ENCODE results near the gene ARL15.
A peak's percentile ranks its signal among the peaks of the same experiment; 100 is the strongest.

Gene ARL15

DNA sequence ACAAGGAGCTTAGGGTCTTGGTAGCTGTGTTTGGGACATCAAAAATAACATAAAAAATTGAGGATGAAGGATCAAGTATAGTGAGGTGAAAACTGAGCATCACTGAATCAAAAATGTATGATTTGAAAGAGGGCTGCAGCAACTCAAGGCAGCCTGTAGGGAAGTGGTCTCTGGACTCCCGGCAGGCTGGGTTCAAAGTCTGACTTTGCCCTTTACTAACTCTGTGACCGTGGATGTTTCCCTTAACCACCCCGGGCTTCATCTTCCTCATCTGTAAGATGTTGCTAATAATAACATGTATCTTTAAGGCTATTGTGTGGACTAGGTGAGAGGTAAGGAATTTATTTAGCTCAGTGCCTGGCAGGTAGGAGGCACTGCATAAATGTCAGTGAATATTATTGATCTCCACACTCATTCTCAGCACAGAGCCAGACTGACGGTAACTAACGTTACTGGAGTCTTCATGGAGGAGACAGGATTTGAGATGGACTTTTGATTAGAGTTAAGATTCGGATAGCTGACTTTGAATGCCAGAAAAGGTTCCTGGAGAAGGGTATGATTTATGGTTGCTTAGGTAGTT is 382.6 kb downstream of the ARL15 start:
- DNase-seq = no peak

DNA sequence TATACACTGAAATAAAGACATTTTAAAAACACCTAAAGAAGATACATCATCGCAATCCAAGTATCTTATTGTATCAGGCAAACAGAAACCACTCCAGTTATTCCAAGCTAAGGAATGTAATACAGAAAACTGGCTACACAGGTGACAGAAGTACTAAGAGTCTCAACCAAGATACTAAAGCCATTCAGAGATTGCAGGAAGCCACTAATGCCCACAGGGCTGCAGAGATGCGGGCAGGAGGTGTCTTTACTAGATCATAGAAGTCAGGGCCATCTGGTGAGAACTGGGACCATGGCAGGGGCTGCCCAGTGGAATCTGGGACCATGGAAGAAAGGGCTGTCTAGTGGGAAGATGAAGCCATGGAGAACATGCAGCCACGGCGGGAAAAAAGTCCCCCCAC is 384.3 kb downstream of the ARL15 start:
- no peak for DNase-seq

DNA sequence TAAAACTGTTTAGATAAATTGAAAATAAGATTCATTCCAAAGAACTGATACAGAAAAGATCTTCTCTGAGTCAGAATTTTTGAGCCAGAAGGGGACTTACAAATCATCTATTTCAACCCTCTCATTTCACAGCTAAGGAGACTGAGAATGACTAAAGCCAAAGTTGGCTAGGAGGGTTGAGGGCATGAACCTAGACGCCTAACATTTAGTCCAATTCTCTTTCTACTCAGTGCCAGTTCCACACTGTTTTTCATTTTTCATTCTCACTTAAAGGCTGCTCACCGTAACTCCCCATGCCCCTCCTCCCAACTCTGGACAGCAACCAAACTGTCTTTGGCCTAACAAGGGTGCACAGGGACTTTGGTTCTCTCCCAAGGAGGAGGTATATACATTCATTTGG is 386.0 kb downstream of the ARL15 start:
- DNase-seq = no peak

DNA sequence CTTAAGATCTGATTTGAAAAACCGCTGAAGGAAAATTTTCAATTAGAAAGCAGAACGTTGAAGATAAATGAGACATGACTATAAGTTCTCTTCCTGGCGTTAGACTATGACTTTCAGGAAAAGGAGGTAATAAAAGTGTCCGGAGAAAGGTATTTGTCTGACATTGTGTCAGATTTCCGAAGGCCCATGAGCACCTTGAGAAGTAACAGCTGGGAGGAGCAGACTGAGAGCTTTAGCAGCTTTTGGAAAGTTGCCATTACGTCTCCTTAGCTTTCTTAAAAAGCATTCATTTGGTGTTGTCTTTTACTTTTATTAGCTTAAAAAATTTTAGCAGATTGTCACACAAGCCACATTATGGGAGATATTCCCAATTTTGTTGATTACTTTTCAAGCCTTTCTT is 386.4 kb downstream of the ARL15 start:
- no peak for DNase-seq

DNA sequence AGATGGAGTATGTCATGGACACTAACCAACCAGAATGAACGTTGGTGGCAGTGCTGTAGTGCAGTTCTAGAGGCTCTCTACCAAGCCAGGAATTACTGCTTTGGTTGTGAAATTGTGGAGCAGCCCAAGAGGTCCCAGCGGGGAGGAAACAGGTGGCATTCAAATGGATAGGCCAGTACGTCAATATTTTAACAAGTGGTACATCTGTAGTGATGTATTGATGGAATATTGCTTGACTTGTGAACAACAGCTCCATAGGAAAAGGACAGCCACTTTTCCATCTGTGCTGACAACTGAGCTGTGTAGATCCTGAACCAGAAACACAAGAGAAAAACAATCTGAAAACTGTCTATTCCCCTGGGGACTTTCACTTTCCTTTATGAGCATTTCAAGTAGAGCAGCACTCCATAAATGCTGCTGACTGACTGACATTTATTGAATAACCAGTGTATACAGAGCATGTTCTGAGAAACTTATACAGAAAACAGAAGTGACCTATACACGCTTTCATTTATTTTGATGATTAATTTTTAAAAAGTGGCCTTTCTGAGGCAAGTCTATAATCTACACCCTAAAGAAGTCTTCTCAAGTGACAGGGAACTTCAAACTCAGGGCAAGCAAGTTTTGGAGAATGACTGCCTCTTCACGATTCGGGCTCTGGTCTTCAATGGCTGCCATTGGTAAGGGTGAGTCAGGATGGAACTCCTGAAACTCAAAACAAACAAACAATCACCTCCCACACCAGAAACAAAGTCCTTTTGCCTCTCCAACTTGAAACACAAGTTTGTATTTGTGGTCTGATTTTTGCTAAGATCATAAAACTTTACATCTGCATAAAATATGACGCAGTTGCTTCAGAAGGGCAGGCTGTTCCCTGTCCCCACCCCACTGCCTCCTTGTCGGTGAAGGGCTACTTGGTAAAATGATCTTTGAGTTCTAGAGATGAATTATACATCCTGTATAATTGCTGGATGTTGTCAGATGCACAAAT is 387.6 kb downstream of the ARL15 start:
- DNase-seq = no peak

DNA sequence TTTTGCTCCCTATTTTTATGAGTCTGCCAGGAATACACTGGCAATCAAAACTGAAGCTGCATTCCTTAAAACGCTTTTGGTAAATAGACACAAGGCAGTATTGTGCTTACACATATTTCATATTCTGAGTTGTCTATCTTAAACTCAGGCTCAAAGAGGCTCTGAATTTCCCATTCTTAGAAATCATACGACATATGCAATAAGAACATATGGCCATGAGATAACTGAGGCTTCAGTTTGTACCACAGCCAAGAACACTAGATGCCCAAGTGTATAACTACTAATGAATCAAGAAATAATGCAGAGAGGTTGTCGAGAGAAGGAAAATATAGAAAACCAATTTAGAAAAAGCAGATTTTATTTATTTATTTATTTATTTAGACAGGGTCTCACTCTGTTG is 392.5 kb downstream of the ARL15 start:
- peak; percentile 58 for DNase-seq

DNA sequence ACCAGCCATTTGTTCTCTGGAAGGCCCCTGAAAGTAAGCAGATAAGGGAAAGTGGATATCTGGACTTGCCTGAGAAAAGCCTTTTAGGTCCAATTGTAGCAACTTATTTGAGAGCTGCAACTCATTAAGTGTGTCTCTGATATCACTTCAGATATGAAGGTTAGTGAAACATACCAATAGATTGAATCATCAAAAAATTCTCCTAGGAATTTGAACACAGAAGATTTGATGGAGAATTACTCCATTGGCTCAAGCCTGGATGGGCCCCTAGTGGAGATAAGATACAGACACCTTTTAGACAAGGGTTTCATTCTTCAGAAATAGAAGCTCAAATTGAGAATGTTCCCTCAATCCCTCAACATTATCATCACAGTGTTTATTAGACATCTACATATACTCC is 393.3 kb downstream of the ARL15 start:
- no peak for DNase-seq

DNA sequence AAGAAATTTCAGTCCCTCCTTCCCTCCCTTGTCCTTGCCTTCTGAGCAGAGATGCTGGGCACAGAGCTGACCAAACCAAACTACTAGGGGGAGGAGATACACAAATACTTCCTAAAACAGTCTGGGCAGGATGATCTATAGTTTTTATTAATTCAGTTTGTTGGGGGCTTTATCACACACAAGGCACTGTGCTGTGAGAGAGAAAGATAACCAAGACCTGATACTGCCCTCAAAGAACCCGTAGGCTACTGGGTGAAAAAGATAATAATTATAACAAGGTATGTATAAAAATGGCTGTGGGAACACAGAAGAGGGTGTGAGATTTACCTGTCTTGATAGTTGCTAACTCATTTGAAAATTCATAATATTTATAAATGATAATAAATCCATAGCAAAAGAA is 395.3 kb downstream of the ARL15 start:
- DNase-seq = peak; percentile 67

DNA sequence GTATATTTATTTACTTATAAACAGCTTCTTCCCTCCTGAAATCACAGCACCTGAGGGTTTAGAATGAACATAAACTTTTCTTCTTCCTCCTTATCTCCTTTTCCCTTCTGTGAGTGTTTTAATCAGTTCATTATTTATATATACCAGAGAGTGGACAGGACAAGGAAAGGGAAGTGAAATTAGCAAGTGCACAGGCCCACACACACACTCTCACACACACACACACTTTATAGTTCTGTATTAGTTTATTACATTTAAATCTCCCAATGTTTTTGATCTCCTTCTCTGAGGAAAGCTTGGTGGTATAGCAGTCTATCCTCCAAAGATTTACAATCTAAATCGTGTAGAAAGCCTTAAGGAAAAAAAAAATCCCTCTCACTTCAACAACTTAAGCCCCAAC is 396.4 kb downstream of the ARL15 start:
- peak; percentile 36 for DNase-seq

DNA sequence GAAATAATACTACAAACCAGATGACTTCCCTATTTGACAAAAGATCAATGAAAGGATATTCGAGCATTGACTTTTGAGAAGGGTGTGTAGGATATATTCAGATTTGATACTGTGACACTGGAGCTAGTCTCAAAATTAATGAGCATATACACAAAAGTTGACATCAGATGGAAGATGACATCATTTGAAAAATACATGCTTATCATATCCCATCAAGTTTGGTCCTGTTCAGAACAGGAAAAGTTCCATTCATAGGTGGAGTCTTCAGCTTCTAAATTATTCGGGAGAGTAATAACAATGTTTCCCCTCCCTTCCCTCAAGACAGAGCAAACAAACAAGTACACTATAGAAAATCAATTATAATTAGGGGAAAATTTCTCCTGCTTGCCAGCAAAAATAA is 401.6 kb downstream of the ARL15 start:
- no peak for DNase-seq

DNA sequence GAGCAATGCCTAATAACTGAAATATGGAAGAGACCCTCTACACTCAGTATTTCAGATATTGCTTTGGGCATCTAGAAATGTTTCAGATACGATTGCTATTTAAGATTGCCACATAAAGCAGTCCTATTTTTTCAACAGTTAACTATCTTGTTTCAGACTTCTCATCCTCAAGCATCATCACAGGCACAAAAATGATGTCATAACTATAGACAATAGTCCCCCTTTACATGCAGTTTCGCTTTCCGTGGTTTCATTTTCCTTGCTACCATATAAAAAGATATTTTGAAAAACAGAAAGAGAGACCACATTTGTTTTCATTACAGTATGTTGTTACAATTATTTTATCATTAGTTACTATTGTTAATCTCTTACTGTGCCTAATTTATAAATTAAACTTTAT is 402.5 kb downstream of the ARL15 start:
- no peak for DNase-seq

DNA sequence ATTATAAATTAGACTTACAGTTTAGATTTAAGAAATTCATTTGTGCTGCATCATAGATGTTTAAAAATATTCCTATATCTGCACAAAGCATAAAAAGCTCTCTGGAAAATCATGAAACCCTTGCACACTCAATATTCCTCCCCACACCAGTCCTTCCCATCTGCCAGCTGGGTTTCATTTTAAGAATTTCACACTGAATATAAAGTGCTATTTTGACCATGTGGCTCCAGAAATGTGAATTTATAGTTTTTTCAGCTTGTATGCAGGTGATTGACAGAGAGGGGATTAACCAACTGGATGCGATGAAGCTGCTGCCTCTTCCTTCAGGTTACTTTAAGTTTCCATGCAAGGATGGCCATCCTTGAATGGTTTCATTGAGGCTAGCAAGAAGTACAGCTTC is 403.6 kb downstream of the ARL15 start:
- no peak for DNase-seq

DNA sequence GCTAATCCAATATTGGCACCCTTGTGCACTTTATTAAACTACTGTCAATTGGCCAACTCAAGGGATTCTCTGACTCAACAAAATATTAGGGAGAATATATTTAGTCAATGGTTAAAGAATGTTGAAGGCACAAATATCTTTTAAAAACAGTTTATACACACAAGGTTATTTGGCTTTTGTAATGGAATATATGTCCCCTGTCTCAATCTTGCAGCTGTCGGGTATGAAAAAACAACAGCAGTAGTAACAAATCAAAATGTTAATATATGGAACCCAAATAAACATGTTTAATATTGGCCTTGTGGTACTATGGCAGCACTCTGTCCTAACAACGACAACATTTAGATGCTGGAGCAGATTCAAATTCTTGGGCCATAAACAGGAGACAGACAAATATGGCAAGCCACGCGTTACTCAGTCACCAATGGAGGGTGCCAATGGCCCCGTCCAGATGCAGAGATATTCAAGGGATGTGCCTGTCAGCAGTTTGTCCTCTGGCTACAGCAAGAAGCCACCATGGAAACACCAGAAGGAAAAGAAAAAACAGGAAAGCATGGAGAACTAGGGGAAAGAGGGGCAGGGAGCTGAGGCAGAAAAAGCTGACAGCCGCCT is 408.0 kb downstream of the ARL15 start:
- no peak for DNase-seq

DNA sequence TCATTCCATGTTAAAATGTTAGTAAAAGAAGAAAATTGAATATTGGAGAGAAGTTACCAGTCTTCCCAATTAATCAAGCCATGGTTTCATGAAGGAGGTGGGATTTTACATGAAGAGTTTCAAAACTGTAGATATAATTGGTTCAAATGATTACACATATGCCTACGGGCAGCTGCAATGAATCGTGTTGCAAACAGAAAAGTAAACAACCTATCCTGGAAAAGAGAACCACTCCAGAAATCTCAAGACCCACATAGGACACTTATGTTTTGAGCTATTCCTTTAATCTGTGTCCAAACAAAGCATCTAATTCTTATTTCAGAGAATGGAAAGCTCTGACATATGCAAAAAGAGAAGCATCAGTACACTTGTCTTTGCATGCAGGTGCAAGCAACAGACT is 409.7 kb downstream of the ARL15 start:
- DNase-seq = no peak

DNA sequence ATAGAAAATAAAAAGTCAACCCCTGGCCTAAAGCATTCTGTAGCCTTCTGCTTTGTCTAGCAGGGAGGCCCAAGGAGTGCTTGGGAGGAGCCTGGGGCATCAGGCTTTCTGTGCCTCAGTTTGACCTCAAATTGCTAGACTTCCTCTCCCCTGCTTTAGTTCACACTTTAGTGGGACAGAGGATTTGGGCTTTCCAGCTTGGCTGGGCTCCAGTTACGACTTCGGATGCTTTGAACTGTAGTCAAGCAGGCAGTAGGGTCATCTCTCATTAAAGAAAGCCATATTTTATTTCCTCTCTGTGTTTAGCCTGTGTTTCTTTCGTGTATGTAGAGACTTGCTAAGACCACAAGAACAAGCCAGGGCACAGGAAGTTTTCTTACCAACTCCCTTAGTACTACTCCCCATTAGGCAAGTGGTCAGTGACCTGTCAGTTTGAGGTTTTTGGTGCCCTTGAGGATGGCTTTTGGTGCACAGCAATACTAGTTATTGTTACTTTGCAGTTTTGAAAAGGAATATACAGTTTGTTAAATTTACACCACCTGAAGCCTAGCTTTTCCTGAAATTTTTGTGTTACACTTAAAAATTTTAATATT is 415.2 kb downstream of the ARL15 start:
- peak; percentile 14 for DNase-seq

DNA sequence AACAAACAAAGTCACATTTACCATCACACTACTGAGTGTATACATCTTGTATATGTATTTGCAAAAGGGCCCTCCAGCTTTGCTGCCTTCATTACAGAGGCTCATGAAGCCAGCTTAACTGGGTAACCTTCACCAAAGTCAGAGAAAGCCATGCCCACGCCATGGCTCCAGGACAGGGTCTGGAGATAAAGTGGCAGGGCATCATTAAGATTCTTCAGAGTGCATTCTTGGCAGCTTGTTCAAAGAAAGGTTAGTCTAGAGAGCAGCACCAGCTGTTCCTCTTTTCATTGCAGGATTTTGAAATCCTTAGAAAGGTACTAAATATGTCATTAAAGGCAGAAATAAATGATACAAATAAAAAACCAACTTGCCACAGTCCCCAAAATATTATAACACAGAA is 416.7 kb downstream of the ARL15 start:
- no peak for DNase-seq

DNA sequence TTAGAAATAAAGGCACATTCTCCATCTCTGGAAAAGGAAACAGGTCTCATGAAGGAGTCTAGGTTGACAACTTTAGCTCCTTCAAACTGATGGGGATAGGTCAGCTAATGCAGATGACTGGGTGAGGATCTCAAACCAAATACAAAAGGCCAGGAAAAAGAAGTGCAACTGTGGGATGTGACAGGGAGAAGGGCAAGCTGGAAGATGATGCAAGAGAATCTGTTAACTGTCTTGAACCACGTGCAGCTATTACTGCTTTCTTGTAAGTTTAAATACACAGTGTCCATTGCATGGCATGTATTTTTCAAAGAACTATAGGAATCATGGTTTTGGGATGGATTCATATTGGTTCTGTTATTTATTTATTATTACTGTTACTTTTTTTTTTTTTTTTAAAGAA is 418.1 kb downstream of the ARL15 start:
- no peak for DNase-seq

DNA sequence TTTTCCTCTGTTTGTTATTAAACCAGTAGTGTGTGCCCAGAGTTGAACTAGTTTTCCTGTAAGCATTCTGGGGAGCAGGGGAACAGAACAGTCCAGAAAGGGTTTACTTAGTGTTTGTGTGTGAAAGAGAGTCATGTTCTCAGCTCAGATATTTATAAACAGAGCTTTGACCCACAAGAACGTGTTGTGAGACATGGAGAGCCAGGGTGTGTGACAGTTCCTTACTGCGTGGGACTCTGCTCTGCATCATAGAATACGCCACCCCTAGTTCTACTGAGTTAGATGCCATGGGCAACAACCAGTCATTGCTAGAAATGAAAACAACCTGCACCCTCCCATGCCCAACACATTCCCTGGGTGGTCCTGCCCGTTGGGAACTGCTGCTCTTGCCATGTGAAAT is 419.2 kb downstream of the ARL15 start:
- DNase-seq = no peak

DNA sequence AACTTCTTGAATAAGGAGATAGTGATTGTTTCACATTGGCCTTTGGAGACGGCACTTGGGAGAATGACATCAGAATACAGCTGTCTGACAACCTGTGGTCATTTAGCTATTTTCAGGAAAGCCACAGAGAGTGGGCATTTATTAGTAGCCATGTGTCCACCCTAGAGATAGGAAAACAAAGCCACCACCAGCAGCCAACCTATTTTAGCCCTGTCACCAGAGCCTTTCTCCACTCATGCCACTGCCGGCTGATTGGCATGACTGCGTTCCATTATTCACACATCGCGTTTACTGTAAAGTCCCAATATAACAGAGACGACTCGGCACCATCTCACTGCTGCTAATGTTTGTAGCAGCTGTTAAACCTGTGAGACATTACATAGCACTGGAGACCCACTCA is 419.9 kb downstream of the ARL15 start:
- DNase-seq = no peak

DNA sequence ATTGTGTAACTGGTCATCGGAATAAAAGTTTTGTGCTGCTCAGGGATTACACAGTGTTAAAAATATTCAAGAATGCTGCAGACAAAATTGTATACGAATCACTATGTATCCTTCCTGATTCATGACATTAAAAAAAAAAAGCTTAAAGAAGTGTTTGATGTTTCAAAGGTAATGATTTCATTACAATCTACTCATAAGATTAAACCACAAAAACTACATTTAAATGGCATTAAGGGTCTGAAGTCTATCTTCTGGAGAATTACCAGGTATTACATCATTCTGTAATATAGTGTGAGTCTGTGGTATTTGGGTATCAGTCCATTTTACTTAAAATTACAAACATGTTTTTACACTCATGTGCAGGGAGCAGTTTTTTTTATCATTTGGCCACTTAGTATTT is 425.5 kb downstream of the ARL15 start:
- DNase-seq = no peak

DNA sequence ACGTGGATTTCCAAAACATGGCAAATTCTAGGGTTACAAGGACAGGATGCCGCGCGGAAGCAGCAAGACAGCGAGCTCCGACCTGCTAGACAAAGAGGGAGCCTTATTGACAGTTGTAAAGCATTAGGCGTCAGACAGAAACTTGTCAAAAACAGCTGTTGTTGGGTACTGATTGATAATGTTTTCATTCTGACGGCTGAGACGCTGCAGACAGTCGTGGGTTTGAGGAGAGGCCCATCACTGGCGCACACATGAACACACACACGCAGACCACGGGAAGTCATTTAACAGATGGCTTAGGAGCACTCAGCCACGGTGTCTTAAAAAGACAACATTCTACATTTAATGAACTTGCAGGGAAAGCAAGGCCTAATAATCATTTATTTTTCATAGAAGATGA is 426.0 kb downstream of the ARL15 start:
- peak; percentile 54 for DNase-seq

DNA sequence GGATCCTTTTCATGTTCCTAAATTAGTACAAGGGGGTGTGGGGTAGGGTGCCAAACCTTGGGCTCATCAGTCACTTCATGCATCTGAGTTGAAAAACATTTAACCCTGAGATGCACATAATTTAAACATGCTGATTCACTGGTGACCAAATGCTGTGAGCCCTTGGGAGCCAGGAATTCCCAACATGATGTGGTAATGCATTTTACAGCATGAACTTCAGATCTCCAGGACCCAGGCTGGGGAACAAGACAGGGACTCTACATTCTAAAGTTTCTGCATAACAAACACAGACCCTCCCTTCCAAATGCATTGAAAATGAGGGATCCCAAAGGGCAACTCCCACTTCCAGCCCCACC is 427.7 kb downstream of the ARL15 start:
- no peak for DNase-seq

DNA sequence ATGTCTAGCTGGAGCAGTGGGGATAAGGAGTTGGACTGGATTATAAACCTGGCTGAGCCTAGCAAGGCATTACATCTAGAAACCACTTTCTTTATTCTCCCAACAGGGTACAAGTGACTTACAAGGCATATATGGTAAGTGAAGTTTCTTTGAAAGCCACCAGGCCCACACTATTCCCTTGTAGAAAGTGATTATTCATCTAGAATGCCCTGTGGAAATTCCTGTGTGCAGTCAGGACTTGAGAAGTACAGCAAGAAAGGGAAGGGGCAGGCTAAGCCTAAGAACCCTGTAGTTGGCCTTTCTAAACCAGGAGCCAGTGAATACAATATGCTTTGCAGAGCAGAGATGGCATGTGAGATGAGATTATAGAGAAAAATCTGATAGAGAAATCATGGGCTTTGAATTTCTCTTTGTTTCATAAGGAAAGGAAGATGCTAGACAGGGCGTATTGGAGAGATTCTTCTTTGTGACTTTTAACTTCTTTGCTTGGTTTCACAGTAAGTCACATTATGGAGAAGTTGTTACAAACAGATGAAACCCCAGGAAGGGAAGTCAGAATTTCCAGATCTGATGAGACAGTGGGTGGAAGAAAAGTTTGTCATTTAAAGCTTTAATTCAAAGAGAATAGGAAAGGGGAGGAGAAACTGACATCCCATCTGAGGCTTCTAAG is 428.2 kb downstream of the ARL15 start:
- DNase-seq = no peak

All from hematopoietic multipotent progenitor cell treated with erythropoietin and hydrocortisone succinate and interleukin-3 and kit ligand, for 4 days (in vitro differentiated cells).